ENCODE results near the gene PLEKHH1. TPM values are rescaled to one million over a fixed set of nuclear protein-coding genes. Genes with fewer than 3 reads are reported as not detected.
A peak's percentile ranks its signal among the peaks of the same experiment; 100 is the strongest.

Gene PLEKHH1
- total and polyA plus RNA-seq, 9 of the 15 experiments (the other 6 are each of a cell fraction or from before 2014, with no cell fraction given), result 0.76 to 5.9 (median 2.9) TPM

DNA sequence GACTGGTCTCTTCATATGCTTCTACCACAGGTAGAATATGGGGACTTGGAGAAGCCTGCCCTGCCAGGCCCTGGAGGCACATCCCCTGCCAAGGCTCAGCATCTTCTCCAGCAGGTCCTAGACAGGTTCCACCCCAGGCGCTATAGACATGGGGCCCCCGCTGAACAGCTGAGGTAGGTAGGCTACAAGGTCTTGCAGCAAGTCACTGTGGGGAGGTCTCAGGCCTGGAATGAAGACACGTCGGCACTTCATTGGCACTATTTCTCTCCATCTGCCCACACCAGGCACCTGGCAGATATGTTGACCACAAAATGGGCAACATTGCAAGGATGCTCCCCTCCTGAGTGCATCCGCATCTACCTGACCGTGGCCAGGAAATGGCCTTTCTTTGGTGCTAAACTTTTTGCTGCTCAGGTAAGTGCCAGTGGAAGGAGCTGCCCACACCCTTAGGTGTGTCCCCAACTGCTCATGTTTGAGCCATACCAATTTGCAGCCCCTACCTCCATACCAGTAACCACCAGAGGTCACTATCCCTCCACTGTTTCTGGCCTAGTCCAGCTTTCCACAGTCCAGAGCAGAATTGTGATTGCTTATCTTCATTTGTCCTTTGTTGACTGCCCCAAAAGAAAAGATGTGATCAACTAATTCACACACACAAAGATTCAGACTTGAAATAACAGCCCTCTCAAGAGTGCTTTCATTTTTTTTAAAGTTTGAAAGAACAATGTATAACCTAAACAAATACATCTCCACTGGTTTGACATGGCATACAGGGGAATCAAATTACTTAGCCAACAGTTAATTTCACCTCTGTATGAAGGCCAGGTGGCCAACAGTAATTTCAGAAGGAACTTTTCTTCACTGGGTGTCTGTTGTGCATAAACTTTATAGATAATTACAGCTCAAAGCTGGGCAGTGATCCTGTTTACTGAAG, 50.9 kb downstream of the PLEKHH1 start (continued):
- TF ChIP-seq, protein P1, sequence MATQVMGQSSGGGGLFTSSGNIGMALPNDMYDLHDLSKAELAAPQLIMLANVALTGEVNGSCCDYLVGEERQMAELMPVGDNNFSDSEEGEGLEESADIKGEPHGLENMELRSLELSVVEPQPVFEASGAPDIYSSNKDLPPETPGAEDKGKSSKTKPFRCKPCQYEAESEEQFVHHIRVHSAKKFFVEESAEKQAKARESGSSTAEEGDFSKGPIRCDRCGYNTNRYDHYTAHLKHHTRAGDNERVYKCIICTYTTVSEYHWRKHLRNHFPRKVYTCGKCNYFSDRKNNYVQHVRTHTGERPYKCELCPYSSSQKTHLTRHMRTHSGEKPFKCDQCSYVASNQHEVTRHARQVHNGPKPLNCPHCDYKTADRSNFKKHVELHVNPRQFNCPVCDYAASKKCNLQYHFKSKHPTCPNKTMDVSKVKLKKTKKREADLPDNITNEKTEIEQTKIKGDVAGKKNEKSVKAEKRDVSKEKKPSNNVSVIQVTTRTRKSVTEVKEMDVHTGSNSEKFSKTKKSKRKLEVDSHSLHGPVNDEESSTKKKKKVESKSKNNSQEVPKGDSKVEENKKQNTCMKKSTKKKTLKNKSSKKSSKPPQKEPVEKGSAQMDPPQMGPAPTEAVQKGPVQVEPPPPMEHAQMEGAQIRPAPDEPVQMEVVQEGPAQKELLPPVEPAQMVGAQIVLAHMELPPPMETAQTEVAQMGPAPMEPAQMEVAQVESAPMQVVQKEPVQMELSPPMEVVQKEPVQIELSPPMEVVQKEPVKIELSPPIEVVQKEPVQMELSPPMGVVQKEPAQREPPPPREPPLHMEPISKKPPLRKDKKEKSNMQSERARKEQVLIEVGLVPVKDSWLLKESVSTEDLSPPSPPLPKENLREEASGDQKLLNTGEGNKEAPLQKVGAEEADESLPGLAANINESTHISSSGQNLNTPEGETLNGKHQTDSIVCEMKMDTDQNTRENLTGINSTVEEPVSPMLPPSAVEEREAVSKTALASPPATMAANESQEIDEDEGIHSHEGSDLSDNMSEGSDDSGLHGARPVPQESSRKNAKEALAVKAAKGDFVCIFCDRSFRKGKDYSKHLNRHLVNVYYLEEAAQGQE (IDR thresholded peaks at IDR 0.05; ENCODE audit: borderline replicate concordance), result peak; percentile 87
- TF ChIP-seq, protein P1 (CRISPR knock-in tag; IDR thresholded peaks at IDR 0.05; ENCODE audit: low read depth), result no peak

All from K562 (cell line).